NOMO-1 treated with dmso at 0.1 percent for 144 hours (cell line): ENCODE measurements around the gene SCN3B.

Source experiments
- DNase-seq: peaks from one replicate; lab custom pipeline; 2025; ENCODE audit not compliant: unreplicated experiment; lab: John Stamatoyannopoulos, UW

The SCN3B gene

GRCh38 chr11:123601136-123601535 lies 53.3 kb downstream of the SCN3B start:
- DNase-seq = no peak

- DNase-seq = no peak
Measured at GRCh38 chr11:123597859-123598258, 56.6 kb downstream of the SCN3B start.

GRCh38 chr11:123594921-123595320 lies 59.5 kb downstream of the SCN3B start:
- no peak for DNase-seq

- no peak for DNase-seq
Measured at GRCh38 chr11:123594188-123594901, 60.1 kb downstream of the SCN3B start.

DNA sequence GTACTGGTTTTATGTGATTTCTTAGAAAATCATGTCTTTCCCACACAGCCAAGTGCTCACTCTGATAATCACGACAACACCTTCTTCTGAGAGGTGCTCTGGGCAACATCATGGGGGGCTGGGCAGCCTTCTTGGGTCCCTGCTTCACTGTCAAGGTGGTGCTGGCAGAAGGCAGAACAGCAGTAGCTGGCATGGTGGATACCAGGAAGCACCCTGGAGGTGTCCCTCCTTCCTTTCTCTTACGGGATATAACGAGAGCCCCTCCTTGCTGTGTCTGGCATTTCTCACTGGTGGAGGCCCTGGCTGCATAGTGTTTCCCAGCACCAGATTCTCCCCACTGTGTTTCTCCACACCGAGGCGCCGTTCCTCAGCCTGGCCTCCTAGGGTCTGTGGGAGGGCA lies 60.9 kb downstream of the SCN3B start:
- no peak for DNase-seq

GRCh38 chr11:123590296-123590912 lies 64.0 kb downstream of the SCN3B start:
- DNase-seq = no peak

GRCh38 chr11:123588864-123589262 lies 65.6 kb downstream of the SCN3B start:
- DNase-seq = no peak

GRCh38 chr11:123588117-123588863 lies 66.1 kb downstream of the SCN3B start:
- DNase-seq = no peak

DNA sequence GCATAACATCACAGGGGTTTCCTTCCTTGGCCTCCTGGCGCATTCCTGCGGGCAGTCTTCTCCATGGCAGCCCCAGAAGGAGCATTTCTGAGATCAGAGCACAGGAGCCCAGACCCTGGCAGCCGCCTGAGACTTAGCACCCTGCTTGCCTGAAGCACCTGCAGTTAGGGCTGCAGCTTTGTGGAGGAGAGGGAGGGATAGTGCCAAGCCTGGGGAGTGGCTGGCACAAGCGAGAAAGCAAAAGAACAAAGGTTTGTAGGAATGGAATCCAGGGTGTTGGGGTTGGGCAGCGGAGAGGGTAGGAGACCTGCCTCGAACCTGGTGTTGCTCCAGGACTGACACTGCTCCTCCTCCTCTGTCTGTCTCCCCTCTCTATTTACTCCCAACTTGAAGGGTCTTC lies 66.9 kb downstream of the SCN3B start:
- DNase-seq = no peak

DNA sequence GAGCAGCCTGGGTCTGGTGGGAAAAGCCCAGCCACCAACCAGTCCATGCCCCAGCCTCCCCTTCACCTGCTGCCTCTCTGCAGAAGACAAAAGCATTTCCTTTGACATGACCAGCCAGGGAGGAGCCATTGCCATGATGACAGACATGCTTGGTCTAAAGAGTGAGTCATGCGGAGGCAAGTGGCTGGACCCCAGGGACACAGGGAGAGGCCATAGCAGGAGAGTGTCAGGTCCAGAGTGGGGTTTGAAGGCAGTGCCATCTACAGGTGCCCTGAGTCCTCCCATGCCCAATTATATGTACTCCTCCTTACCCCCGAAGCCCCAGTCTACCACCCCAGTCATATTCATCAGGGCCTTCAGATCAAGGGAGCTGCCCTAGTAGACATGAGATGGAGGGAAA lies 67.4 kb downstream of the SCN3B start:
- DNase-seq = no peak

DNA sequence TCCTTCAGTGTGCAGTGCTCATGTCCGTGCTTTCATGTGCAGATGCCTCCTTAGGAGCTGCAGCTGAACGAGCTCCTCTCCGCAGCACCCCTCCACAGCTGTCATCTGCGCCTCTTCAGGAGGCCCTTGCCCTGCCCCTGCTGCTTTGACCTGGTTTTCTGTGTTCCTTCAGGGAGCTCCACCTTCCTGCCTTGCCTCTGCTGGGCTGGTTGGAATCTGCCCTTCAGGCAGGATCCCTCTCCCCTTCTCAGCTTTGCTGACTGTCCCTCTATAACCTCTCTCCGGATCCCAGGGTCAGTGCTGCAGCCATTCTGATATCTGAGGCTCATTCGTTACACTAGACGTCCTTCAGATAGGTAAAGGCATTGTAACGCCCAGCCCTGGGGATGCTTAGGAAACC lies 67.9 kb downstream of the SCN3B start:
- no peak for DNase-seq

- DNase-seq = no peak
Measured at GRCh38 chr11:123585706-123586105, 68.7 kb downstream of the SCN3B start.

- no peak for DNase-seq
Measured at GRCh38 chr11:123585206-123585605, 69.2 kb downstream of the SCN3B start.

- DNase-seq = no peak
Measured at GRCh38 chr11:123584737-123585136, 69.7 kb downstream of the SCN3B start.

DNA sequence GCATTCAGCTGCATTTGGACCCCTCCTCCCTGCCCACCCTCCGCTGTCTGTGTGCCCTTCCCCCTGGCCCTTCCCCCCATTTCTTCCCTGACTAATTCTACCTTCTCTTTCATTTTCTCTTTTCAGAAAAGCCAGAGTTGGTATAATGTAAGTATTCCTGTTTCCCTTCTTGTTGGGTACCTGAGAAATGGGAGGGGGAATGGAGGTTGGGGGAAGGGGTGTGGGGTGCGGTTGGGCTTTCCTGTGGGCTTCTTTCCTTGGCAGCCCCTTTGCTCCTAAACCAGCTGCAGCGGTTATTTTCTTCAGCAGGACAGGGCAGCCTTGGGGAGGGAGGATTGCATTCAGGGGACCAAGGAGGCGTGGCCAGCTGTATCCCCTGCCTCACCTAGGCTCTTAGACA lies 70.2 kb downstream of the SCN3B start:
- no peak for DNase-seq

DNA sequence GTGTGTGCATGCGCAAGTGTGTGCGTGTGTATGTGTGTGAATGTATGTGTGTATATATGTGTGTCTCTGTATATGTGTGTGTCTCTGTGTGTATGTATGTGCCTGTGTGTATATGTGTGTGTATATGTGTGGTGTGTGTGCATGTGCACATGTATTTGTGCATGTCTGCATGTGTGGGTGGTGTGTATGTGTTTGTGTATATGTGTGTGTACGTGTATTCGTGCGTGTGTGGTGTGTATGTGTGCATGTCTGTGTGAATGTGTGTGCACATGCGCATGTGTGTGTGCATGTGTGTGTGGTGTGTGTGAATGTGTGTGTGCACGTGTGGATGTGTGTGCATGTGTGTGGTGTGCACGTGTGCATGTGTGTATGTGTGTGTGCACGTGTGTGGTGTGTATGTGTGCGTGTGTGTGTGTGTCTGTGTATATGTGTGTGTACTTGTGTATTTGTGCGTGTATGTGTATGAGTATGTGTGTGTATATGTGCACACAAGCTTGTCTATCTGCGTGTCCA lies 71.4 kb downstream of the SCN3B start:
- DNase-seq = no peak

DNA sequence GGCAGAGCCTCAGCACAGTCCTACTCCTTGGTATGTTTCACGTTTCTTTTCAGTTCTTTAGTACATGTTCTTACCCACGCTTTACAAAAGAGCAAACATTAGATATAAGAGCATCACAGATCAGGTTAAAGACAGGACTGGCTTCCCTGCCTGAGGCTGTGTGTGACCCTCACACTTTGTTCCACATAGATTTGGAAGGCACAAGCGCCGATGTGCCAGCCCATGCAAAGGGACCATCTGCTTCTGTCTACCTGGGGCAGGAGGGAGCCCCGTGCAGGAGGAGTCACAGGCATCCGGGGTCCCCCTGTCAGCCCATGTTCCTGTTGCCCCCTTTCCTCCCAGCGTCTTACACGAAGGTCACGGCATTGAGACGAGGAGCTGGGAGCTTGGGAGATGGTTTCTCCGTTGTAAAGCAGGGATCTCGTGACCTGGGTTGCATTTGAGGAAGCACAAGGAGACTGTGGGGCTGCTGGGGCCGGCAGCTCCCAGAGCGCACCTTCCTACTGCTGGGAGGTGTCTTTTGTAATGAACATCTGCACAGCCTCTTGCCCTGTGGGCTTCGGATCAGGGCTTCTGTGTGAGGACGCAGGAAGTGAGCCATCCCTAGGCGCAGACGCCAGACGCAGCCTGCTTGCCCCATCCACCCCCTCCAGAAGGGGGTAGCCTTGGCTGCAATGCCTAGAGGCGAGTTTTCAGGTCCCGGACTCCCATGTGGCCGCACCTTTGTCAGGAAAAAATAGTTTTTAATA lies 72.6 kb downstream of the SCN3B start:
- no peak for DNase-seq

DNA sequence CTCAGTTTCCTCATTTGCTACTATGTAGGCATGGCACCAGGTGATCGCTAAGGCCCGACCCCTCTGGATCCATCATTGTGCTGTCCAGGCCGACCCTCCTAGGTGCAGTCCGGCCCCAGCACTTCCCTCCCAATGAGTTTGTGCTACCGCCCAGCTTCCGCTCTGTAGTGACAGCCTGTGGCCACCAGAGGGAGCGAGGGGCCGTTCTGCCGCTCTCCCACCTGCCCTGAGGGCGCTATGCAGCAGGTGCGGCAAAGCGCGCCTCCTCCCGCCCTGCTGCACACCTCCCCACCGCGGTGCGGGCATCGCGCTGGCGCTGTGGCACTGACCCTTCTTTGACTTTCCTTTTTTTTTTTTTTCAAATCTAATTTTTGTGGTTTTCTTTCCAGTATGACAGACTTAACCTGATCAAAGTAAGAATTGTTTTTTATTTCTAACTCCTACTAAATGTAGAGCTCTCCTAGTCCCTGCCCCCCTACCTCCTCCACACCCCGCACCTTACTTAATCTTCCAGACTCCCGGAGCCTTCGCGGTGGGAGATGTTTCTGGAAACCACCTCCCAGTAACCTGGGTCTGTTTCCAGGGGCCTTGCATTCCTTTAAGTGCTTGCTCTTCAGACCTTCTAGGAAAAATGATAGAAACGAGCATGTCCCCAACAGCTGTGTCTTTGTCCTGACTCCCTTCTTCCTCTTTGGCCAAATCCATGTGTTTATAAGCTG lies 73.7 kb downstream of the SCN3B start:
- DNase-seq = no peak

DNA sequence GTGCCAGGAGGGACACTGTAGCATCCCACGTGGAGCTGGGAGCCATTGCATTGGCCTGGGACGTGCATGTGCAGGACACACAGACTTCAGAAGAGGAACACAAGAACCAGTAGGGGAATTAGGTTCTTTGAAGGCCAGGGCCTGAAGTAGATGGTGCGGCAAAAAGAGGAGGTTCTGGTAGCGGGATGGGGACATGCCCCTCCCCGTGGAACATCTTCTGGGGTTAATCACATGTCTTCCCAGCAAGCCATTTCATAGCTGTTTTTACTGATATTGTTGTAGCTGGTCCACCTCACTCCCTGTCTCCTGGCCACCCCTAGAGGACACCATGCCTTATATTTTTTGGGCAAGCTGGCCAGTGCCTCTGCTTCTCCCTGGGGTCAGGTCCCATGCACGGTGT lies 74.3 kb downstream of the SCN3B start:
- no peak for DNase-seq

DNA sequence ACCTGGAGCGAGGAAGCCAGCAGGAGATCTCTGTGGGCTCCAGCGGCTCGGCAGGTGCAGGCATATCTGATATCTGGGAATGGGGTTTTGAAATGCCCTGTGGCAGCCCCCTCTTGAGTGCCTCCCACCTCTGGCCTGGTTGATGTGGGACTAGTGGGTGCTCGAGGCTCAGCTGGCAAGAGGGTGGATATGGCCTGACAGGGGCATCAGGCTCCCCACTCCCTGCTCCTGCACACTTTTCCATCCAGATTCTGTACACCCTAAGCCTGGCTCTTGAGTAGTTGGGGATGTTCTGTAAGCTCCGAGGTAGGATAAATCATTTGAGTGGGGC lies 75.0 kb downstream of the SCN3B start:
- DNase-seq = no peak
